ENCODE results near the gene PIEZO2.

Gene PIEZO2

GRCh38 chr18:11052800-11053199 lies 96.6 kb downstream of the PIEZO2 start:
- Histone ChIP-seq H3K79me2 (ENCODE audit: control insufficient read depth, insufficient read depth, low read length, poor library complexity) (no peaks in the 10 kb centered on the region), H3K9me3 (ENCODE audit: insufficient read depth, low read depth, low read length) (no peaks in the 10 kb centered on the region), H3K27ac (ENCODE audit: low read depth, low read length) (no peak overlapping the region), H4K91ac (ENCODE audit: low read depth, low read length) (no peak overlapping the region), H4K12ac (ENCODE audit: low read depth, low read length) (no peak overlapping the region), H3K14ac (ENCODE audit: low read length) (no peak overlapping the region), H3K4ac (ENCODE audit: low read depth, low read length) (no peak overlapping the region), H3K23ac (ENCODE audit: low read length) (no peak overlapping the region), H4K8ac (ENCODE audit: low read depth, low read length) (no peak overlapping the region), H3K4me3 (ENCODE audit: low read depth, low read length) (no peak overlapping the region), H3K18ac (ENCODE audit: low read length) (no peak overlapping the region), H2AFZ (ENCODE audit: insufficient read depth, low read length, poor library complexity) (no peak overlapping the region), H2BK5ac (ENCODE audit: low read depth, low read length, poor library complexity) (no peak overlapping the region), H2AK5ac (ENCODE audit: low read length) (no peak overlapping the region), H3K79me1 (ENCODE audit: low read length) (peaks cover 2% of the 10 kb centered on the region), H3K27me3 (ENCODE audit: insufficient read depth, low read length) (no peaks in the 10 kb centered on the region), H2BK120ac (ENCODE audit: insufficient read depth, low read length, poor library complexity) (no peak overlapping the region), H3K4me1 (ENCODE audit: control insufficient read depth in 1 of 2, insufficient read depth in 2 of 2, low read length in 2 of 2) (peaks cover 14 to 15% of the 10 kb centered on the region in 2 experiments), H2BK12ac (ENCODE audit: low read length) (no peak overlapping the region), H3K36me3 (ENCODE audit: control insufficient read depth in 1 of 2, insufficient read depth in 2 of 2, low read length in 2 of 2) (no peaks in the 10 kb centered on the region), H3K9ac (ENCODE audit: low read length) (no peak overlapping the region), H3K4me2 (ENCODE audit: low read length) (no peak overlapping the region)
- DNase-seq: no peak
- WGBS (ENCODE audit: extremely low coverage, insufficient coverage, insufficient read length): no CpG with 5 or more reads among the region's 3 CpGs

GRCh38 chr18:11051462-11051861 lies 97.9 kb downstream of the PIEZO2 start:
- Histone ChIP-seq H2BK5ac (ENCODE audit: low read depth, low read length, poor library complexity) (no peak overlapping the region), H3K79me1 (ENCODE audit: low read length) (peaks cover 8% of the 10 kb centered on the region), H4K8ac (ENCODE audit: low read depth, low read length) (no peak overlapping the region), H4K12ac (ENCODE audit: low read depth, low read length) (no peak overlapping the region), H3K79me2 (ENCODE audit: control insufficient read depth, insufficient read depth, low read length, poor library complexity) (no peaks in the 10 kb centered on the region), H3K23ac (ENCODE audit: low read length) (no peak overlapping the region), H3K4ac (ENCODE audit: low read depth, low read length) (no peak overlapping the region), H2AK5ac (ENCODE audit: low read length) (no peak overlapping the region), H3K4me1 (ENCODE audit: control insufficient read depth in 1 of 2, insufficient read depth in 2 of 2, low read length in 2 of 2) (peaks cover 23 to 25% of the 10 kb centered on the region in 2 experiments), H2BK120ac (ENCODE audit: insufficient read depth, low read length, poor library complexity) (no peak overlapping the region), H3K27ac (ENCODE audit: low read depth, low read length) (no peak overlapping the region), H3K4me3 (ENCODE audit: low read depth, low read length) (no peak overlapping the region), H2AFZ (ENCODE audit: insufficient read depth, low read length, poor library complexity) (no peak overlapping the region), H3K9ac (ENCODE audit: low read length) (no peak overlapping the region), H3K36me3 (ENCODE audit: control insufficient read depth in 1 of 2, insufficient read depth in 2 of 2, low read length in 2 of 2) (no peaks in the 10 kb centered on the region), H3K18ac (ENCODE audit: low read length) (no peak overlapping the region), H3K4me2 (ENCODE audit: low read length) (no peak overlapping the region), H3K14ac (ENCODE audit: low read length) (no peak overlapping the region), H3K27me3 (ENCODE audit: insufficient read depth, low read length) (no peaks in the 10 kb centered on the region), H3K9me3 (ENCODE audit: insufficient read depth, low read depth, low read length) (no peaks in the 10 kb centered on the region), H2BK12ac (ENCODE audit: low read length) (no peak overlapping the region), H4K91ac (ENCODE audit: low read depth, low read length) (no peak overlapping the region)
- no peak for DNase-seq
- WGBS (ENCODE audit: extremely low coverage, insufficient coverage, insufficient read length): no CpG with 5 or more reads among the region's 3 CpGs

GRCh38 chr18:11050966-11051365 lies 98.4 kb downstream of the PIEZO2 start:
- Histone ChIP-seq H3K23ac (ENCODE audit: low read length) (no peak overlapping the region), H3K9ac (ENCODE audit: low read length) (no peak overlapping the region), H3K4me3 (ENCODE audit: low read depth, low read length) (no peak overlapping the region), H3K4me1 (ENCODE audit: control insufficient read depth in 1 of 2, insufficient read depth in 2 of 2, low read length in 2 of 2) (peaks cover 21 to 23% of the 10 kb centered on the region in 2 experiments), H3K14ac (ENCODE audit: low read length) (no peak overlapping the region), H3K4ac (ENCODE audit: low read depth, low read length) (no peak overlapping the region), H3K79me1 (ENCODE audit: low read length) (peaks cover 6% of the 10 kb centered on the region), H2BK12ac (ENCODE audit: low read length) (no peak overlapping the region), H2BK5ac (ENCODE audit: low read depth, low read length, poor library complexity) (no peak overlapping the region), H2AFZ (ENCODE audit: insufficient read depth, low read length, poor library complexity) (no peak overlapping the region), H4K8ac (ENCODE audit: low read depth, low read length) (no peak overlapping the region), H4K91ac (ENCODE audit: low read depth, low read length) (no peak overlapping the region), H3K18ac (ENCODE audit: low read length) (no peak overlapping the region), H3K4me2 (ENCODE audit: low read length) (no peak overlapping the region), H2BK120ac (ENCODE audit: insufficient read depth, low read length, poor library complexity) (no peak overlapping the region), H3K79me2 (ENCODE audit: control insufficient read depth, insufficient read depth, low read length, poor library complexity) (no peaks in the 10 kb centered on the region), H3K27me3 (ENCODE audit: insufficient read depth, low read length) (no peaks in the 10 kb centered on the region), H3K9me3 (ENCODE audit: insufficient read depth, low read depth, low read length) (no peaks in the 10 kb centered on the region), H2AK5ac (ENCODE audit: low read length) (no peak overlapping the region), H3K27ac (ENCODE audit: low read depth, low read length) (no peak overlapping the region), H4K12ac (ENCODE audit: low read depth, low read length) (no peak overlapping the region), H3K36me3 (ENCODE audit: control insufficient read depth in 1 of 2, insufficient read depth in 2 of 2, low read length in 2 of 2) (no peaks in the 10 kb centered on the region)
- no peak for DNase-seq
- no CpG with 5 or more reads among the region's 2 CpGs for WGBS (ENCODE audit: extremely low coverage, insufficient coverage, insufficient read length)

GRCh38 chr18:11047817-11048216 lies 101.6 kb downstream of the PIEZO2 start:
- peaks cover 17 to 18% of the 10 kb centered on the region in 2 experiments for H3K4me1 ChIP-seq (ENCODE audit: control insufficient read depth in 1 of 2, insufficient read depth in 2 of 2, low read length in 2 of 2)
- peak overlapping the region; percentile 51 for H3K27ac ChIP-seq (ENCODE audit: low read depth, low read length)
- peaks cover 6% of the 10 kb centered on the region for H3K79me1 ChIP-seq (ENCODE audit: low read length)
- H3K14ac ChIP-seq (ENCODE audit: low read length): no peak overlapping the region
- H4K8ac ChIP-seq (ENCODE audit: low read depth, low read length): no peak overlapping the region
- H3K36me3 ChIP-seq (ENCODE audit: control insufficient read depth in 1 of 2, insufficient read depth in 2 of 2, low read length in 2 of 2): no peaks in the 10 kb centered on the region
- H3K79me2 ChIP-seq (ENCODE audit: control insufficient read depth, insufficient read depth, low read length, poor library complexity): no peaks in the 10 kb centered on the region
- H2BK12ac ChIP-seq (ENCODE audit: low read length): no peak overlapping the region
- H3K23ac ChIP-seq (ENCODE audit: low read length): no peak overlapping the region
- H3K27me3 ChIP-seq (ENCODE audit: insufficient read depth, low read length): no peaks in the 10 kb centered on the region
- peaks cover 1% of the 10 kb centered on the region for H3K9me3 ChIP-seq (ENCODE audit: insufficient read depth, low read depth, low read length)
- no peak overlapping the region for H2AFZ ChIP-seq (ENCODE audit: insufficient read depth, low read length, poor library complexity)
- no peak overlapping the region for H4K12ac ChIP-seq (ENCODE audit: low read depth, low read length)
- H4K91ac ChIP-seq (ENCODE audit: low read depth, low read length): no peak overlapping the region
- H2BK5ac ChIP-seq (ENCODE audit: low read depth, low read length, poor library complexity): no peak overlapping the region
- H2BK120ac ChIP-seq (ENCODE audit: insufficient read depth, low read length, poor library complexity): no peak overlapping the region
- no peak for DNase-seq
- no CpG with 5 or more reads among the region's 5 CpGs for WGBS (ENCODE audit: extremely low coverage, insufficient coverage, insufficient read length)
- no peak overlapping the region for H3K4me3 ChIP-seq (ENCODE audit: low read depth, low read length)
- H3K4me2 ChIP-seq (ENCODE audit: low read length): peak overlapping the region; percentile 38
- no peak overlapping the region for H3K9ac ChIP-seq (ENCODE audit: low read length)
- H2AK5ac ChIP-seq (ENCODE audit: low read length): no peak overlapping the region
- H3K18ac ChIP-seq (ENCODE audit: low read length): no peak overlapping the region
- H3K4ac ChIP-seq (ENCODE audit: low read depth, low read length): no peak overlapping the region
